SK-N-MC (cell line): ENCODE measurements around the gene LSM14A.

Experiments
- DNase-seq: peaks from one replicate; pipeline ENCODE4 v3.0.0-alpha.2; 2011; ENCODE audit warnings: low read depth, low spot score
- H3K27ac ChIP-seq: fragments of 200-600 bp; sonication (generic); 2 replicates; pipeline ENCODE4 v1.5.1; 2016; ENCODE audit warnings: mixed run types
- H3K36me3 ChIP-seq: fragments of 200-600 bp; sonication (generic); 2 replicates; pipeline ENCODE4 v1.6.1; 2017; ENCODE audit warnings: antibody characterized with exemption, low read length, mixed read lengths; ENCODE audit not compliant: insufficient read depth
- H3K4me3 ChIP-seq: fragments of 200-600 bp; sonication (generic); 2 replicates; pipeline ENCODE4 v1.5.1; 2016
- H3K9ac ChIP-seq: fragments of 200-600 bp; sonication (generic); 2 replicates; pipeline ENCODE4 v1.8.0; 2017; ENCODE audit warnings: mixed run types, mixed read lengths; ENCODE audit not compliant: insufficient read length
- H3K9me3 ChIP-seq: fragments of 200-600 bp; sonication (generic); 2 replicates; pipeline ENCODE4 v1.6.1; 2017; ENCODE audit warnings: low read depth, mild to moderate bottlenecking, antibody characterized with exemption, low read length, moderate library complexity, mixed read lengths
- EZH2 ChIP-seq: fragments of 200-600 bp; sonication (generic); IDR thresholded peaks from one replicate; pipeline ENCODE4 v1.6.1; 2017; ENCODE audit warnings: antibody characterized with exemption
- FOXP2 ChIP-seq: optimal IDR thresholded peaks from 2 replicates; pipeline ENCODE3; 2011; ENCODE audit warnings: mild to moderate bottlenecking, moderate library complexity; ENCODE audit not compliant: insufficient read depth; ENCODE audit errors: extremely low read length, control extremely low read depth
- POLR2AphosphoS5 ChIP-seq: IDR thresholded peaks from 2 replicates; pipeline ENCODE4 v1.6.1; 2012; ENCODE audit warnings: mild to moderate bottlenecking, low read depth, low read length, borderline replicate concordance

Gene LSM14A

GRCh38 chr19:34134190-34135053 lies 37.9 kb upstream of the LSM14A start:
- Histone ChIP-seq H3K27ac (0 out of 2 replicates have a peak overlapping the region, but pooled peaks have one; percentile 57), H3K36me3 (no peaks in the 10 kb centered on the region), H3K4me3 (peak overlapping the region; percentile 98), H3K9me3 (no peaks in the 10 kb centered on the region), H3K9ac (peak overlapping the region; percentile 97)
- peak; percentile 10 for DNase-seq
- TF ChIP-seq FOXP2 = no peak
- no peak for TF ChIP-seq EZH2
- TF ChIP-seq POLR2AphosphoS5 = peak; percentile 96

- DNase-seq = no peak
- TF ChIP-seq EZH2 = no peak
- Histone ChIP-seq H3K9me3 (no peaks in the 10 kb centered on the region), H3K4me3 (peak overlapping the region; percentile 98), H3K9ac (peak overlapping the region; percentile 97), H3K27ac (no peak overlapping the region), H3K36me3 (no peaks in the 10 kb centered on the region)
These were observed 37.1 kb upstream of the LSM14A start for GRCh38 chr19:34135054-34135800.

- no peaks in the 10 kb centered on the region for H3K9me3 ChIP-seq
- no peak overlapping the region for H3K9ac ChIP-seq
- DNase-seq = no peak
- H3K36me3 ChIP-seq = no peaks in the 10 kb centered on the region
- H3K4me3 ChIP-seq = no peak overlapping the region
- H3K27ac ChIP-seq = no peak overlapping the region
- TF ChIP-seq POLR2AphosphoS5 (no peak), FOXP2 (no peak), EZH2 (no peak)
These were observed 36.3 kb upstream of the LSM14A start for GRCh38 chr19:34135821-34136611.

GRCh38 chr19:34141025-34141424 lies 31.3 kb upstream of the LSM14A start:
- DNase-seq = no peak
- Histone ChIP-seq H3K9me3 (no peaks in the 10 kb centered on the region), H3K36me3 (no peaks in the 10 kb centered on the region), H3K9ac (no peak overlapping the region), H3K27ac (no peak overlapping the region), H3K4me3 (no peak overlapping the region)
- TF ChIP-seq POLR2AphosphoS5 = no peak

- Histone ChIP-seq H3K9me3 (no peaks in the 10 kb centered on the region), H3K4me3 (no peak overlapping the region), H3K36me3 (no peaks in the 10 kb centered on the region), H3K27ac (no peak overlapping the region), H3K9ac (no peak overlapping the region)
- TF ChIP-seq POLR2AphosphoS5 = no peak
- no peak for TF ChIP-seq EZH2
- DNase-seq = no peak
These were observed 29.9 kb upstream of the LSM14A start for GRCh38 chr19:34142440-34142839.

GRCh38 chr19:34145741-34146202 lies 26.5 kb upstream of the LSM14A start:
- DNase-seq = peak; percentile 16
- no peak for TF ChIP-seq EZH2
- no peak for TF ChIP-seq FOXP2
- TF ChIP-seq POLR2AphosphoS5 = no peak
- H3K4me3 ChIP-seq = no peak overlapping the region
- H3K27ac ChIP-seq = no peak overlapping the region
- H3K9me3 ChIP-seq = no peaks in the 10 kb centered on the region
- H3K36me3 ChIP-seq = no peaks in the 10 kb centered on the region
- H3K9ac ChIP-seq = no peak overlapping the region

GRCh38 chr19:34148658-34149185 lies 23.6 kb upstream of the LSM14A start:
- Histone ChIP-seq H3K36me3 (no peaks in the 10 kb centered on the region), H3K4me3 (no peak overlapping the region), H3K27ac (no peak overlapping the region), H3K9me3 (no peaks in the 10 kb centered on the region), H3K9ac (no peak overlapping the region)
- TF ChIP-seq FOXP2 (no peak), EZH2 (no peak), POLR2AphosphoS5 (no peak)
- DNase-seq = no peak

- TF ChIP-seq EZH2 (no peak), FOXP2 (no peak), POLR2AphosphoS5 (no peak)
- Histone ChIP-seq H3K27ac (no peak overlapping the region), H3K9me3 (no peaks in the 10 kb centered on the region), H3K4me3 (no peak overlapping the region), H3K36me3 (no peaks in the 10 kb centered on the region), H3K9ac (no peak overlapping the region)
- no peak for DNase-seq
These were observed 22.4 kb upstream of the LSM14A start for GRCh38 chr19:34149873-34150272.
